Measurements from ENCODE around the gene YJEFN3. TPM values are rescaled to one million over a fixed set of nuclear protein-coding genes. Genes with fewer than 3 reads are reported as not detected.
A peak's percentile ranks its signal among the peaks of the same experiment; 100 is the strongest.

The YJEFN3 gene
- total RNA-seq, 1 experiment from 2014 or later, result 25.3 TPM

DNA sequence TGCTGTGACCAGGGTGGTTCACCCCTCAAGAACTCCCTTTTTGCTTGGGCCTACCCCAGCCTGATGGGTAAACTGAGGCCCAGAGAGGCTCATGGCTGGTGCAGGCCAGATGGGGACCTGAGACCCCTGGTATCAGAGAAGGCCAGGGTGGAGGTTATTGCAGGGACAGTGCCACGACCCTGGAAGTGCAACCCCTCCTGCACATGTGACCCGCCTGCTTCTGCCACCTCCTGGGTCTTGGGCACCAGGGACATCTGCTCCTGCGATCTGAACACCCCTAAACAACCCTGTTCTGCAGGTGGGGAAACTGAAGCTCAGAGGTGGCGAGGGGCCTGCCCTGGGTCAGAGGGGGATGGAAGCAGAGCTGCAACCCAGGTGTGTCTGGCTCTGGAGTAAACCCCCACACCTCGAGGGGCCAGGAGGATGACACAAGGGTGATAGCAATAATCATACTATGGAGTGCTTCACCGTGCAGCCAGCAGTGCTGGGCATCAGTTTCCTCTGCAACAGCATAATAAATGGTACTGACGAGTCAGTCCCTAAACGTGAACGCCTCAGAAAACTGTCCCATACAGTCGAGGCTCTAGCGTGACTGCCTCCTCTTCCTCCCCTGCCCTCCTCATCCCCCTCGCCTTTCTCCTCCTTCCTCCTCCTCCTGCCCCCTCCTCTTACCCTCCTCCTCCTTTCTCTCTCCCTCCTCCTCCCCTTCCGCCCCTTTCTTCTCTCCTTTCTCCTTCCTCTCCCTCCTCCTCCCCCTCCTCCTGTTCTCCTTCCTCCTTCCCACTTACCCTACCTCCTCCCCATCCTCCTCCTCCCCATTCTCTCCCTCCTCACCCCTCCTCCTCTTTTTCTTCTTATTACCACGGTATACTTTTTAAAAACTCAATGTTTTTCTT, 4.3 kb downstream of the YJEFN3 start:
- H3K36me3 ChIP-seq (ENCODE audit: control insufficient read depth in 1 of 2, insufficient read depth in 2 of 2, low read length in 2 of 2), result no peaks in the 10 kb centered on the region; a peak in 2 of 4 replicates
- H3K9me2 ChIP-seq (ENCODE audit: insufficient read depth), result no peaks in the 10 kb centered on the region
- no peak for DNase-seq (ENCODE audit: low read depth, low spot score)
- no peak overlapping the region for H3K4me2 ChIP-seq (ENCODE audit: low read length)
- H3K9me3 ChIP-seq (ENCODE audit: control insufficient read depth in 1 of 2, insufficient read depth in 1 of 2, low read depth in 1 of 2, low read length in 2 of 2), result no peaks in the 10 kb centered on the region
- H3K4me3 ChIP-seq (replicated peaks in 1 of 2; ENCODE audit: low read depth in 1 of 2, low read length in 2 of 2), result no peak overlapping the region
- ChIA-PET POLR2A (no interaction called here), RAD21 (ENCODE audit: low non-redundant PET in 1 of 2, low total read pairs in 2 of 2, uncharacterized antibody in 2 of 2, unreplicated experiment in 2 of 2) (interaction anchor here (0.9 to 1.1 kb wide), 4 partner anchors 8 to 21 kb away, joined by 4 to 5 read pairs (median 4); no protein-coding TSS in a partner anchor), CTCF (interaction anchor here (0.6 to 4.8 kb wide), 7 partner anchors 8 to 426 kb away, joined by 3 to 22 read pairs (median 9); partner anchors contain the start of genes GMIP, NDUFA13 and TSSK6)
- H3K27me3 ChIP-seq (ENCODE audit: insufficient read depth, low read length), result no peaks in the 10 kb centered on the region
- TF ChIP-seq POLR2A (IDR thresholded peaks at IDR 0.05; ENCODE audit: borderline replicate concordance, extremely low read depth, insufficient read depth, insufficient read length), result no peak
- TF ChIP-seq SP1 (IDR thresholded peaks at IDR 0.05; ENCODE audit: low read depth), result no peak
- TF ChIP-seq, protein P1, sequence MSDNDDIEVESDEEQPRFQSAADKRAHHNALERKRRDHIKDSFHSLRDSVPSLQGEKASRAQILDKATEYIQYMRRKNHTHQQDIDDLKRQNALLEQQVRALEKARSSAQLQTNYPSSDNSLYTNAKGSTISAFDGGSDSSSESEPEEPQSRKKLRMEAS (IDR thresholded peaks at IDR 0.05), result no peak
- no peak for TF ChIP-seq EZH2 (IDR thresholded peaks at IDR 0.05)
- TF ChIP-seq YY1 (IDR thresholded peaks at IDR 0.05; ENCODE audit: extremely low read depth, insufficient replicate concordance, low read depth, low read length), result no peak
- H2AFZ ChIP-seq (ENCODE audit: low read depth, low read length, poor library complexity, severe bottlenecking), result no peak overlapping the region
- BruUV-seq (replicated peaks), result no TSS peak
- H3K9ac ChIP-seq (ENCODE audit: low read length), result no peak overlapping the region
- intact Hi-C loops (cut with micrococcal nuclease), result loop anchor here (1.0 kb wide), 1 partner anchor 111 kb away; no protein-coding TSS in a partner anchor
- no peaks in the 10 kb centered on the region for H3K79me2 ChIP-seq (ENCODE audit: insufficient read depth, low read length)
- no peak for ATAC-seq
- H3K27ac ChIP-seq (ENCODE audit: low read depth, low read length), result no peak overlapping the region
- H3K4me1 ChIP-seq (ENCODE audit: control insufficient read depth in 1 of 2, insufficient read depth in 2 of 2, low read length in 2 of 2), result peaks cover 0 to 3% of the 10 kb centered on the region in 2 experiments; a peak in 1 of 4 replicates
- H4K20me1 ChIP-seq (ENCODE audit: insufficient read depth), result no peaks in the 10 kb centered on the region

DNA sequence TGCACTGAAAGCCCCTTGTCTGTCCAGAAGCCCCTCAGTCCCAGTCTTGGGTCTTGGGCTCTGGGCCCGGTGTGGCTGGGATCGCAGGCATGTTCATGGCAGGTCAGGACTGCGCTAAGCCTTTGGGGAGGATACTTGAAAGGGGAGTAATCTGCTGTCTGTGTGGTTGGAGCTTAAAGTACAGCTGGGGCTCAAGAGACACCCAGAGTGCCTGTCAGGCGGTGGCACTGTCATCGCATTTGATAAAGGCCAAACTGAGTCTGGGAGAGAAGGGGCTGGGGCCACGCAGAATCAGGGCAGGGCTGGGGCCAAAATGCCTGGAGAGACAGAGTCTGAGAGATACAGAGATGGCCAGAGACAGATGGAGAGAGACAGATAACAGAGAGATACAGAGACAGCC, 5.1 kb downstream of the YJEFN3 start:
- Histone ChIP-seq H4K20me1 (ENCODE audit: insufficient read depth) (no peaks in the 10 kb centered on the region), H3K4me1 (ENCODE audit: control insufficient read depth in 1 of 2, insufficient read depth in 2 of 2, low read length in 2 of 2) (peaks cover 1 to 8% of the 10 kb centered on the region in 2 experiments; a peak in 2 of 4 replicates), H3K9me3 (ENCODE audit: control insufficient read depth in 1 of 2, insufficient read depth in 1 of 2, low read depth in 1 of 2, low read length in 2 of 2) (no peaks in the 10 kb centered on the region), H3K9me2 (ENCODE audit: insufficient read depth) (no peaks in the 10 kb centered on the region), H3K4me2 (ENCODE audit: low read length) (no peak overlapping the region), H3K9ac (ENCODE audit: low read length) (no peak overlapping the region), H3K36me3 (ENCODE audit: control insufficient read depth in 1 of 2, insufficient read depth in 2 of 2, low read length in 2 of 2) (no peaks in the 10 kb centered on the region; a peak in 1 of 4 replicates), H3K27me3 (ENCODE audit: insufficient read depth, low read length) (no peaks in the 10 kb centered on the region), H3K79me2 (ENCODE audit: insufficient read depth, low read length) (no peaks in the 10 kb centered on the region), H3K27ac (ENCODE audit: low read depth, low read length) (no peak overlapping the region), H2AFZ (ENCODE audit: low read depth, low read length, poor library complexity, severe bottlenecking) (no peak overlapping the region), H3K4me3 (replicated peaks in 1 of 2; ENCODE audit: low read depth in 1 of 2, low read length in 2 of 2) (no peak overlapping the region)
- ATAC-seq, result no peak
- no peak for DNase-seq (ENCODE audit: low read depth, low spot score)
- RAD21 ChIA-PET (ENCODE audit: low non-redundant PET in 1 of 2, low total read pairs in 2 of 2, uncharacterized antibody in 2 of 2, unreplicated experiment in 2 of 2), result no interaction called here
- TSS peak; percentile 17 for BruUV-seq (replicated peaks)
- CTCF ChIA-PET, result interaction anchor here (4.8 kb wide), 1 partner anchor 110 kb away, joined by 21 read pairs; the partner anchor contains the start of gene GMIP
- POLR2A ChIA-PET, result no interaction called here
- intact Hi-C loops (cut with micrococcal nuclease), result no loop called here
- no peak for TF ChIP-seq SP1 (IDR thresholded peaks at IDR 0.05; ENCODE audit: low read depth)
- no peak for TF ChIP-seq ZBTB33 (IDR thresholded peaks at IDR 0.05; ENCODE audit: extremely low read depth, insufficient replicate concordance, low read length)
- TF ChIP-seq SIN3A (IDR thresholded peaks at IDR 0.05; ENCODE audit: low read depth), result no peak
- TF ChIP-seq EZH2 (IDR thresholded peaks at IDR 0.05), result no peak
- no peak for TF ChIP-seq POLR2AphosphoS5 (IDR thresholded peaks at IDR 0.05; ENCODE audit: low read depth, low read length)
- TF ChIP-seq, protein P1 (IDR thresholded peaks at IDR 0.05), result no peak
- no peak for TF ChIP-seq TCF7L2 (IDR thresholded peaks at IDR 0.05; ENCODE audit: borderline replicate concordance, extremely low read depth, insufficient read depth, insufficient read length)
- TF ChIP-seq, protein P2, sequence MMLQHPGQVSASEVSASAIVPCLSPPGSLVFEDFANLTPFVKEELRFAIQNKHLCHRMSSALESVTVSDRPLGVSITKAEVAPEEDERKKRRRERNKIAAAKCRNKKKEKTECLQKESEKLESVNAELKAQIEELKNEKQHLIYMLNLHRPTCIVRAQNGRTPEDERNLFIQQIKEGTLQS (IDR thresholded peaks at IDR 0.05), result no peak
- TF ChIP-seq RAD21 (IDR thresholded peaks at IDR 0.05; ENCODE audit: low read depth), result no peak
- no peak for TF ChIP-seq SRF (IDR thresholded peaks at IDR 0.05; ENCODE audit: low read depth)
- no peak for TF ChIP-seq YY1 (IDR thresholded peaks at IDR 0.05; ENCODE audit: extremely low read depth, insufficient replicate concordance, low read depth, low read length)
- no peak for TF ChIP-seq CEBPB (IDR thresholded peaks at IDR 0.05; ENCODE audit: low read depth)
- TF ChIP-seq EGR1 (IDR thresholded peaks at IDR 0.05; ENCODE audit: low read depth), result no peak
- no peak for TF ChIP-seq JUND (IDR thresholded peaks at IDR 0.05)
- no peak for TF ChIP-seq ELF1 (IDR thresholded peaks at IDR 0.05; ENCODE audit: borderline replicate concordance, low read depth)
- no peak for TF ChIP-seq ZNF274 (IDR thresholded peaks at IDR 0.05; ENCODE audit: low read depth, low read length)
